ENCODE measurements around the gene PACSIN1. TPM values are rescaled to one million over a fixed set of nuclear protein-coding genes. Genes with fewer than 3 reads are reported as not detected.
"Not testable (repeated sequence)": the region's sequence is repeated elsewhere in the genome, so short reads cannot be mapped to it uniquely, and the experiment has no call there.

Gene PACSIN1
- total RNA-seq, 2 donors from 2014 or later: 0.52 TPM; not detected in 1

- DNase-seq (no peak), ATAC-seq (no peak)
- intact Hi-C loops (cut with DNase I): no loop called here
- Histone ChIP-seq H3K4me3 (no peak overlapping the region), H3K4me1 (no peaks in the 10 kb centered on the region), H3K27me3 (no peaks in the 10 kb centered on the region), H3K27ac (no peak overlapping the region), H3K36me3 (replicated peaks in 1 of 2; ENCODE audit: insufficient read depth in 1 of 2, low read depth in 2 of 2) (no peaks in the 10 kb centered on the region), H3K9me3 (no peaks in the 10 kb centered on the region)
- WGBS, 2 donors: 80 to 82% methylated on average over 14 of the region's 14 CpGs
- TF ChIP-seq CTCF (IDR thresholded peaks at IDR 0.05) (no peak), POLR2A (IDR thresholded peaks at IDR 0.05) (no peak)
These were observed 19.6 kb downstream of the PACSIN1 start for GRCh38 chr6:34485321-34486060.

- intact Hi-C loops (cut with DNase I): no loop called here
- H3K9me3 ChIP-seq: no peaks in the 10 kb centered on the region
- no peaks in the 10 kb centered on the region for H3K36me3 ChIP-seq (replicated peaks in 1 of 2; ENCODE audit: insufficient read depth in 1 of 2, low read depth in 2 of 2)
- H3K4me3 ChIP-seq: no peak overlapping the region
- no peaks in the 10 kb centered on the region for H3K27me3 ChIP-seq
- WGBS, 2 donors: 80 to 81% methylated on average over 8 of the region's 8 CpGs
- H3K4me1 ChIP-seq: no peaks in the 10 kb centered on the region
- H3K27ac ChIP-seq: no peak overlapping the region
- TF ChIP-seq POLR2A (IDR thresholded peaks at IDR 0.05): no peak
- TF ChIP-seq CTCF (IDR thresholded peaks at IDR 0.05): no peak
- no peak for ATAC-seq
- DNase-seq: no peak
These were observed 20.3 kb downstream of the PACSIN1 start for GRCh38 chr6:34486106-34486740.

- H3K4me3 ChIP-seq; H3K4me1 ChIP-seq; DNase-seq; H3K36me3 ChIP-seq (replicated peaks in 1 of 2; ENCODE audit: insufficient read depth in 1 of 2, low read depth in 2 of 2); H3K27me3 ChIP-seq; ATAC-seq; H3K9me3 ChIP-seq; intact Hi-C loops (cut with DNase I); H3K27ac ChIP-seq: not testable (repeated sequence)
- WGBS, 2 donors: 82 to 92% methylated on average over 8 of the region's 8 CpGs
These were observed 21.0 kb downstream of the PACSIN1 start for GRCh38 chr6:34486886-34487285.

GRCh38 chr6:34487536-34487935, 21.7 kb downstream of the PACSIN1 start:
- Histone ChIP-seq H3K4me1 (no peaks in the 10 kb centered on the region), H3K9me3 (no peaks in the 10 kb centered on the region), H3K27me3 (no peaks in the 10 kb centered on the region), H3K27ac (no peak overlapping the region), H3K36me3 (replicated peaks in 1 of 2; ENCODE audit: insufficient read depth in 1 of 2, low read depth in 2 of 2) (no peaks in the 10 kb centered on the region), H3K4me3 (no peak overlapping the region)
- WGBS, 2 donors: 67 to 75% methylated on average over 3 to 5 of the region's 5 CpGs
- no peak for TF ChIP-seq CTCF (IDR thresholded peaks at IDR 0.05)
- no peak for TF ChIP-seq POLR2A (IDR thresholded peaks at IDR 0.05)
- intact Hi-C loops (cut with DNase I): no loop called here
- DNase-seq: no peak
- no peak for ATAC-seq

GRCh38 chr6:34489207-34489805, 23.4 kb downstream of the PACSIN1 start:
- H3K9me3 ChIP-seq: no peaks in the 10 kb centered on the region

More at GRCh38 chr6:34489207-34489805, 23.4 kb downstream of the PACSIN1 start:
- TF ChIP-seq CTCF (IDR thresholded peaks at IDR 0.05) (no peak), POLR2A (IDR thresholded peaks at IDR 0.05) (no peak)
- ATAC-seq (no peak), DNase-seq (no peak)
- no peak overlapping the region for H3K27ac ChIP-seq
- no peaks in the 10 kb centered on the region for H3K4me1 ChIP-seq
- no peak overlapping the region for H3K4me3 ChIP-seq
- 81 to 94% methylated on average over 9 of the region's 9 CpGs for WGBS, 2 donors
- H3K27me3 ChIP-seq: no peaks in the 10 kb centered on the region
- intact Hi-C loops (cut with DNase I): no loop called here
- H3K36me3 ChIP-seq (replicated peaks in 1 of 2; ENCODE audit: insufficient read depth in 1 of 2, low read depth in 2 of 2): no peaks in the 10 kb centered on the region
